Dedifferentiated amniotic fluid mesenchymal stem cell (primary cell): ENCODE data around the gene TRANK1.
"Not testable (repeated sequence)": the region's sequence is repeated elsewhere in the genome, so short reads cannot be mapped to it uniquely, and the experiment has no call there.

Experiments
- DNase-seq: peaks from one replicate; pipeline ENCODE4 v3.0.0-alpha.2; 2016; ENCODE audit errors: extremely low spot score

Gene TRANK1

GRCh38 chr3:36944641-36945270 lies at the start of gene TRANK1:
Gene TRANK1, minus strand, starts transcription at chr3:36945054. Its CDS starts 245 bp downstream, at chr3:36944809.
- peak; percentile 15 for DNase-seq

- DNase-seq: peak; percentile 100
These were observed 48.8 kb upstream of the TRANK1 start, which contains the start of gene MLH1 for GRCh38 chr3:36993326-36994283. Gene MLH1, plus strand, starts transcription at chr3:36993518. Its CDS starts 30 bp downstream, at chr3:36993548.

- DNase-seq: no peak
These were observed 48.0 kb upstream of the TRANK1 start, which contains the start of gene EPM2AIP1 for GRCh38 chr3:36992806-36993325. Gene EPM2AIP1, minus strand, starts transcription at chr3:36993131. Its CDS starts 54 bp downstream, at chr3:36993077.

GRCh38 chr3:36991923-36992805 lies 47.3 kb upstream of the TRANK1 start:
- DNase-seq: no peak

- no peak for DNase-seq
These were observed 46.3 kb upstream of the TRANK1 start for GRCh38 chr3:36991147-36991546.

- no peak for DNase-seq
These were observed 44.7 kb upstream of the TRANK1 start for GRCh38 chr3:36989568-36989967.

- no peak for DNase-seq
These were observed 44.2 kb upstream of the TRANK1 start for GRCh38 chr3:36989005-36989404.

- no peak for DNase-seq
These were observed 43.5 kb upstream of the TRANK1 start for GRCh38 chr3:36988356-36988755.

GRCh38 chr3:36981006-36981405 lies 36.2 kb upstream of the TRANK1 start:
- no peak for DNase-seq

- no peak for DNase-seq
These were observed 28.3 kb upstream of the TRANK1 start for GRCh38 chr3:36973139-36973538.

- DNase-seq: no peak
These were observed 27.3 kb upstream of the TRANK1 start for GRCh38 chr3:36972163-36972562.

GRCh38 chr3:36969540-36970432 lies 24.9 kb upstream of the TRANK1 start:
- peak; percentile 15 for DNase-seq

- no peak for DNase-seq
These were observed 24.2 kb upstream of the TRANK1 start for GRCh38 chr3:36969085-36969484.

GRCh38 chr3:36965440-36965839 lies 20.6 kb upstream of the TRANK1 start:
- DNase-seq: no peak

GRCh38 chr3:36964817-36965216 lies 20.0 kb upstream of the TRANK1 start:
- no peak for DNase-seq

- DNase-seq: no peak
These were observed 19.5 kb upstream of the TRANK1 start for GRCh38 chr3:36964331-36964730.

- not testable (repeated sequence) for DNase-seq
These were observed 18.2 kb upstream of the TRANK1 start for GRCh38 chr3:36963008-36963407.

- DNase-seq: no peak
These were observed 15.6 kb upstream of the TRANK1 start for GRCh38 chr3:36960502-36960901.

GRCh38 chr3:36959821-36960220 lies 15.0 kb upstream of the TRANK1 start:
- DNase-seq: no peak
